GM18867 (cell line): ENCODE results near the gene UBA52.

Experiments used
- ATAC-seq: cut with Tn5 transposase; IDR thresholded peaks from one replicate; pipeline ENCODE4 v1.9.1; 2021; ENCODE audit warnings: mild to moderate bottlenecking, moderate library complexity; ENCODE audit not compliant: unreplicated experiment

The UBA52 gene

DNA sequence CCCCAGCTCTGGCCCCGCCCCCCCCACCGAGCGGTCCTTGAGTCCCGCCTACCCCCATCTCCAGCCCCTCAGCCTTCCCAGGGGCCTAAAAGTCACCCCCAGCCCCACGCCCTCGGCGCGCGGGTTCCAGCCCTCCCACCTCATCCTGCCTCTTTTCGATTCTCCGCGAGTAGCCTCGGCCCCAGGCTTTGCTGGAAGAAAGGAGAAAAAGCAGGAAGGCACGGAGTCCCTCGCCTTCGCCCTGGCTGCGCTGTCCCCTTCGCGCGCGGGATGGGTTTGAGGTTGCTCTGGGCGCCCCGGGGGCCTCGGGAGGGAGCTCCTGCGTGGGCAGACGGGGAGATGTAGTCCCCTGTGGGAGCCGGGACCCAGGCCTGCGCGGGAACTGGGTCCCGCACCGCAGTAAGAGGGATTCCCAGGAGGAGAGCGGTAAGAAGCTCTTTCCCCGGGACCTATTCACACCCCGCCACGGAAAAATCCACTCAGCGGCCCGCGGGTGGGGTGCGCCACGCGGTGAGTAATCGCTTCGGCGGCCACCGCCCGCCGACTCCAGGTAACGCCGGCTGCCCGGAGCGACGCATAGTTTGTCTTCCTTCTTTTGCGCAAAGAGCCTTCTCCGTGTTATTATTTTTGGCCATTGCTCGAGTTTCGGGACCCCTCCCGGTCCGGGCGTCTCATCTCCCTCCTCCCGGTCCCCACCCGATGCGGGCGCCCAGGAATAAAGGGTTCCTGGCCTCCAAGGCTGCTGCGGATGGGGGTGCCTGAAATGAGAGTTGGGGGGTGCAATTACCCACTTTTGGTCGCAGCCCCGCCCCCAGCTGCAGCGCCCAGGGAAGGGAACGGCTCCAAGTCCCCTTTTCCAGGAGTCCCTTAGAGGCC, 35.8 kb downstream of the UBA52 start:
- ATAC-seq = no peak

DNA sequence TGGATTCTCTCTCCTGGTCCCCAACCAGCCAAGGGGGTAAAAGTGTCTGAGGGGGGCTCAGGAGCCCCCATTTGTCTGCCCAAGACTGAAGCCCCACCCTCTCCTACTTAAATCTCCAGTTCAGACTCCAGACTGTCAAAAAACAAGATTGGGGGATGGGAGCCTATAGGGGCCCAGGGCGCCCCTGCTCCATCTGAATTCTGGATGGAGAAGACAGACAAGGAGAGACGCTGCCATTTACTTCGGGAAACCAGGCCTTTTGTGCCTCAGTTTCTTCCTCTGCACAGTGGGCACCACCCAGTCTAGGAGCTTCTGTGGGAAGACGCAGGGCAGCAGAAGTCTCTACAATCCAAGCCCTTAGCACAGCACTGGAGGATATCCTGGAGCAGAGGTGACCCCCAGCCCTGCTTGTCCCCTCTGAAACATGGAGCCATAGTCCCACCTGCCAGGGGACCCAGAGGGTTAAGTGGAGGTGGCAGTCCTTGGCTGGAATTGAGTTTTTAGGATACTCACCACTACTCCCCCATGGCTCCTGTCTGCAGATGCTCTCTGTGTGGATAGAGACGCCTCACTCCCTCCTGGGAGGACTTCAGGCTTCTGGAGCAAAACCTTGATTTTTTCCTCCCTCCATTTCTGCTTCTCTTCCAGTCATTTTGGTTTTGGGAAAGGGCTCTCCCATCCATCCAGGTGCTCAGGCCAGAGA, 36.6 kb downstream of the UBA52 start:
- no peak for ATAC-seq

DNA sequence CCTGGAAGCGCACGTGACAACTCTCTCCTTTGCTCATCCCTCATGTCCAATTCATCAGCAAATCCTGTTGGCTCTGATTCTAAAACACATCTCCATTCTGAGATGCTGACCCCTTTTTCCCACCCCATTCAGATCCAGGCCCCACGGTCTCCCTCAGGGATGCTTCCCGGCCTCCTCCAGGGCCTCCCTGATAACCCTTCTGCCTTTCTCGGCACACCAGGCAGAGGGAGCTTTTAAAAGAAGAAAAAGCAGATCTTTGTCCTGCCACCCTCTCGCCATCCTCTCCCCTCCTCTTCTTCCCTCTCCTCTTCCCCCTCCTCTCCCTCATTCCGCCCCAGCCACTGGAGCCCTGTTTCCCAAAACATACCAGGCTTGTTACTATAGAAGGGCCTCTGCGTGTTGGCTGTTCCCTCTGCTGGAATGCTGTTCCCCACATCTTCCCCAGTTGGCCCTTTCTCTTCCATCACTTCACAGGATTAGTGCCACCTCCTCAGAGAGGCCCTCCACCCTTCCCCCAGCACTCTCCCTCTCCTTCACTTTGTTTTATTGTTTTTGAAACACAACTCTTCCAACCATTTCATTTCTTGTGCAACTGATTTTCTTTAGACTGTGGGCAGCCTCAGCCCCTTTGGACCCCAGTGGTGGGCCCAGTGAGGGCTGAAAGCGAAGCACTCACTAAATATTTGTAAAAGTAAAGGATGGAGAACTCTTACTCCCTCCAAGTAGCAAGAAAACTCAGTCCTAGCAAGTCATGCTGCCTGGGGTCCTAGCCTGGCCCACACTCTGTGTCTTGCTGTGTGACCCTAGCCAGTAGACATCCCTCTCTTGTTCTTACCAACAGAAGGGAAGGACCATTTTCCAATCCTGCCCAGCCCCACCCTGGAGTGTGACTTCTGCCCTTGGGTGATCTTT, 37.4 kb downstream of the UBA52 start:
- ATAC-seq = no peak

DNA sequence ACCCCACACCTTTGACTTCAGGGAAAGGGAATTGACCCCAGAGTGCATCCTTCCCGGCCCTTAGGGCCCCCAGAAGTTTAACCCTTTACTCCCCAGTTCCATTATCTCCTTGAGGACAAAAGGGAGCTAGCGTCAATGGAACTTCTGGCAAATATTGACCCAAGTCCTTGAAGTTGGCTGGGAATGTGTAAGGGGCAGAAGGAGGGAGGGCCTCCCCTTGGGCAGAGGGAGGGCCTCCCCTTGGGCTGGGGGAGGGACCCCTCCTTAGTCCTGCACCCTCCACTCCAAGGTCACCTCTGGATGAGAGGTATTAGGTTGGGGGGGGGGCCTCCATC, 38.0 kb downstream of the UBA52 start:
- no peak for ATAC-seq

DNA sequence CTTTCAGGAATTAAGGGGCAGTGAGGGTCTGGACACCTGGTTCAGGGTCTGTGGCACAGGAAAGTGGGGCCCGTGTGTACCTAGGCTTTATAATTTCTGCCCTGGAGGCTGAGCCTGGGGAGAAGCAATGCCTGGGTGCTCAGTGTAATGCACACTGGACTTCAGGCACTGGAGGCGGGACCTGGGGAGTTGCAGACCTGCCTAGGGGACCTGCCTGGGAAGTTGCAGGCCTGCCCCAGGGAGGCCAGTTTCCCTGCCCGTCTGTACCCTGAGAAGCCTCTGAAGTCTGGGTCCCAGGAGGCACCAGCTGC, 38.5 kb downstream of the UBA52 start:
- ATAC-seq = no peak

DNA sequence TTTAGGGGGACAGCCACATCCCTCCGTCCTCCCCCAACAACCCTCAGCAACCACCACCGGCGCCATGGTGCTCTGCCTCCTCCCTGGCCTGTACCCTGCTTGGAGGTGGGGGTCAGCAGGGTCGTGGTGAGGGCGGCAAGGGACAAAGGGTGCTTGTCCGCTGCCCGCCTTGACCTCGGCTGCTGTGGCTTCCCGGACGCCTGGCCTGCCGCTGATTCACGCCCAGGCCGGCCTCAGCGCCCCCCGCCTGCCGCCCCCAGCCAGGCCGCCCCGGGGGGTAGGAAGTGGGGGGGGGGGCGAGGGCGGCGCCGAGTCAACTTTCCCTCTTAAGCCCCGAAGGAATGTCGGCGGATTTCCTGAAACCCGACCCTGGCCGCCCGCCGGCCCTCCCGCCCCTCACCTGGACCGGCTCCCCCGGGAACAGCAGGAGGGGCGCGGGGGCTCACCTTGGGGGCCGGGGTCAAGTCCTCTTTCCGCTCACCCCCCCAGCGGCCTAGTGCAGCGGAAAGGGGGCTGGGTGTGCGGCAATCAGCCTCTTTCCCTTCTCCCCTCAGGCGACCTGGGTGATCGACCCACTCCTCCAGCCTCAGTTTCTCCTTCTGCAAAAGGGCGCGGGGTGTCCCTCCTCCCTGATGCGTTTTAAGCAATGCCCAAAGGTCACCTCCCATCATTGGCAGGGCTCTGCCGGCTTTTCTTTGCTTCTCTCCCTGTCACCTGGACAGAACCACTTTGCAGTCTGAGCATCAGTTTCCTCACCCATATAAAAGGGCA, 39.1 kb downstream of the UBA52 start:
- ATAC-seq = no peak

DNA sequence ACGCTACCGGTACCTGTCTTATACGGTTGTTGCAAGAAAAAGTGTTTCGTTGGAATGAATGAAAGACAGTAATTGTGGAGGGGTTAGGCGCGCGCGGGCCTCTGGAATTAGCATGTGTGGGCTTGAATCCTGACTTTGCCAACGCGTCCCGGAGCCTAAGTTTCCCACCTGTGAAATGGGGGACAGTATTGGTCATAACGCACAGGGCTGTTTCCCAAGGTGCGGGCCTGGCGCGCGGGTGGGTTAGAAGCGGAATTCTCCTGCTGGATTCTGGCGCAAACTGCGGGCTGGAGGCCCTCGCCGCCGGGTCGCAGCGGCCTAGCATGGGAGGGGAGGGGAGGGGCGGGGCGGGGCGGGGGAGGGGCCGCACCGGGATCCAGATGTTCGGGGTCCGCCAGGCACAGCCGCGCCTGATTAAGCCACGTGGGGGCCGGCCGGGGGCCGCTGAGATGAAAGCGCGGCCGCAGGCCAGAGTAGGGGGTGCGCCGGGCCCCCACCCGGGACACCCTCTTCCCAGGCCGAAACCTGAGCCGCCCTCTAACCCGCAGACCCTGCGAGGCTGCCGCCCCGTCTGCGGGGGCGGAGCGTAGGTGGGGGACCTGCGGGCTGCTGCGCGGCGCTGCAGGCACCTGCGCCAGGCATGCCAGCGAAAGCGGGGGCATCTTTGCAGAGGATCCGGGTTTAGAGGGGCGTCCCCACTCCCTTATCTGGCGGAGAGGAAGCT, 39.8 kb downstream of the UBA52 start:
- ATAC-seq = no peak

DNA sequence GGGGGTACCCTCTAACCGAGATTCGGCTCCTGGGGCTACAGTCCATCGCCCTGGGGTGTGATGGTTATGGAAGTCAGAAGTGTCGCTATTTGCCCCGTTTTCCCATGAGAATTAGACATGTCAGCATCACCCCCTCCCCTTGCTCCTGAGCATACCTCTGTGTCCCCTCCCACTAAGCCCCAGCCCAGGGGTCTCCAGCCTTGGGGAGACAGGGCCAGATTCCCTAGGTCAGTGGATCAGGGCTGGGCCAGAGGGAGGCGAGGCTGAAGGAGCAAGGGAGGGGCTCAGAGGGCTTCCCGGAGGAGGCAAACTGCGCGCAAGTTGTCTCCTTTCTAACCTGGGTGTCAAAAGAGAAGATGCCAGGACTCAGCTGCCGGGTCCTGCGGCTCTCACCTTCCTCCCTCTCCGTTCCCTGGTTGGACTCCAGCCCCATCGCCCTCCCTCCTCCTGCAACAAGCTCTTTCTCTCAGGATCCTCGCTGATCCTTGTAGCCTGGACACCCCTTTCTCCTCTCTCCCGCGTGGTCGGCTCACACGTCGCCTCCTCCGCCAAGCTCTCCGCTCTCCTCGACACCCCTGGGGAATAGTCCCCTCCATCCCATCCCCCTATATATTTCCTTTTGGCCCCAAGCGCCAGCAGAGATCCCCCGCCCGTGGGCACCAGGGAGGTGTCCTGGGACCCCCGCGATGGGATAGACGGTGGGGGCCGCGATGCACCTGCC, 40.6 kb downstream of the UBA52 start:
- ATAC-seq = no peak

DNA sequence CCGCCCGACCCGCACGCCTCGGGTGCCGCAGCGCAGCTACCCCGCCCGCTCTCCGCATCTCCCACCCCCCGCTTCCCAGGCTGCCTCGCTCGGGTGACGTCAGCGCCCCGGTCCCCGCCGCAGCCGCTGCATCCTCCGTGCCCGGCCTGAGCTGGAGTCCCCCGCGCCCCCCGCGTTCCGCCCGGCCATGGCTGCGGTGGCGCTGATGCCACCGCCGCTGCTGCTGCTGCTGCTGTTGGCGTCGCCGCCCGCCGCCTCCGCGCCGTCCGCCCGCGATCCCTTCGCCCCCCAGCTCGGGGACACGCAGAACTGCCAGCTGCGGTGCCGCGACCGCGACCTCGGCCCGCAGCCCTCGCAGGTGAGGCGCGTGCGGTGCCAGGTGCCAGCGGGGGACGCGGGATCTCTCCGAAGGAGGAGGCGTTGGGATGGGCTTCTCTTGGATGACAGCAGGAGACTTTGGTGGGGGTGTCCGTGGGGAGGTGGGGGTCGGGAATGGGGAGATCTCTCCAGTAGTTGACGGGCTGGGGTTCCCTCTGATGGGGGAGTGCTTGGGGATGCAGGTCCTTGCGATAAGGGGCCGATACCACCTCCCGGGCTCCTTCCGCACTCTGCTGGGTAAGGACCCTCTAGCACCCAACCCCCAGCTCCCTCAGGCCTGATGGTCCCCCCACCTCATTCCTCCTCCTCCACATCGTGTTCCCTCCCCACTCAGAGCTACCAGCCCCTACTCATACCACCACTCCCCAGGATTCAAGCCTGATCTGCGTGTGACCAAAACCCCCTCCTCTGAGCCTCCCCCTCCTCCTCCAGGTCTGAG, 41.3 kb downstream of the UBA52 start, which contains the start of gene TMEM59L:
Gene TMEM59L (plus strand): TSS at position 99 of the 817 bp plus-strand sequence. CDS start 89 bp downstream, at position 188.
- no peak for ATAC-seq

DNA sequence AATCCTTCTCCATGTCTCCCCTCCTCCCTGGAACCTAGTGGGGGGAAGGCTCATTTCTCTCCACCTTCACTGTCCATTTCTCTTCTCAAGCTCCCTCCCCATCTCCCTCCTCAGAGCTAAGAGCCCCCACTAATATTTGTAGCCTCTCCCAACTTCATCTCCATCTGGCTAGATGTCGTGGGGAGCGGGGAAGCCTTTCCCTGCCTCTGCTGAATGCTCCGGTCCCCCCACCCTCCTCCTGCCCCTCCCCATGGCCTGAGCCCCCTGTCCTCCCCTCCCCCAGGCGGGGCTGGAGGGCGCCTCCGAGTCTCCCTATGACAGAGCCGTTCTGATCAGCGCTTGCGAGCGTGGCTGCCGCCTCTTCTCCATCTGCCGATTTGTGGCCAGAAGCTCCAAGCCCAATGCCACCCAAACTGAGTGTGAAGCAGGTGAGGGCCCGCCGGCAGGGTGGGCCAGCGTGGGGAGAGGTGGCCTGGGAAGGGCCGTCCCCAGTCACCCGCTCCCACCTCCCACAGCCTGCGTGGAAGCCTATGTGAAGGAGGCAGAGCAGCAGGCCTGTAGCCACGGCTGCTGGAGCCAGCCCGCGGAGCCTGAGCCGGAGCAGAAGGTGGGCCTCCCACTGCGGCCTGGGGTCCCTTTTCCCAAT, 42.1 kb downstream of the UBA52 start:
- ATAC-seq = no peak

DNA sequence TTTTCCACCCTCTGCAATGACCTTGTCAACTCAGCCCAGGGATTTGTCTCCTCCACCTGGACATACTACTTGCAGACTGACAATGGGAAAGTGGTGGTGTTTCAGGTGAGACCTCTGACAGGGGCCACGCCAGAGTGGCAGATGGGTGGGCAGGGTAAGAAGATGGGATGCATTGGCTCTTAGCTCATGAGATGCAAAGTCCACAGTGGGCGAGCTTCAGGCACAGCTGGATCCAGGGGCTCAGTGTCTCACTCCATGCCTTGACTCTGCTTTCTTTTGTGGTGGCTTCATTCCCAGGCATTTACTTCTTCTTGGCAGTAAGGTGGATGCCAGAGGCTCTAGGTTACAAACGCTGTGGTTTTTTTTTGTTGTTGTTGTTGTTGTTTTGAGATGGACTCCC, 44.4 kb downstream of the UBA52 start:
- no peak for ATAC-seq

DNA sequence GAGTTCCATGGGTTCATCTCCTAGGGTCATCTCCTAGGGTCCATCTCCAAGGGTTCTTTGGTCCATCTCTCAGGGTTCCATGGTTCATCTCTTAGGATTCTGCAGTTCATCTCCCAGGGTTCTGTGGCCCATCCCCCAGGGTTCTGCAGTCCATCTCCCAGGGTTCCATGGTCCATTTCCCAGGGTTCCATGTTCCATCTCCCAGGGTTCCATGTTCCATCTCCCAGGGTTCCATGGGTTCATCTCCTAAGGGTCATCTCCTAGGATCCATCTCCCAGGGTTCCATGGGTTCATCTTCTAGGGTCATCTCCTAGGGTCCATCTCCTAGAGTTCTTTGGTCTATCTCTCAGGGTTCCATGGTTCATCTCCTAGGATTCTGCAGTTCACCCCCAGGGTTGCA, 45.9 kb downstream of the UBA52 start:
- ATAC-seq = no peak

DNA sequence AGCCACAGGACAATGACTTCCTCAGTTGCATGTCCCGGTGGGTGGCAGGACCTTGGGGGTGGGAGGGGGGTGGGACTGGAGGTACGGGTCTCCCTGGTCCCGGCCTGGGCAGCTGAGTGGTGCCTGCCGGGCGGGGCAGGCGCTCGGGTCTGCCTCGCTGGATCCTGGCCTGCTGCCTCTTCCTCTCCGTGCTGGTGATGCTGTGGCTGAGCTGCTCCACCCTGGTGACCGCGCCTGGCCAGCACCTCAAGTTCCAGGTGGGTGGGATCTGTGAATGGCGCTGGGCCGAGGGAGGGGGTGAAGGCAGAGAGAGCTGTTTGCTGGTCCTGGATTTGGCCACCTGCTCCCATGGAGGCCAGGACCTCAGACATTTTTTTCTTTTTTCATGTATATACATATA, 46.6 kb downstream of the UBA52 start:
- no peak for ATAC-seq

DNA sequence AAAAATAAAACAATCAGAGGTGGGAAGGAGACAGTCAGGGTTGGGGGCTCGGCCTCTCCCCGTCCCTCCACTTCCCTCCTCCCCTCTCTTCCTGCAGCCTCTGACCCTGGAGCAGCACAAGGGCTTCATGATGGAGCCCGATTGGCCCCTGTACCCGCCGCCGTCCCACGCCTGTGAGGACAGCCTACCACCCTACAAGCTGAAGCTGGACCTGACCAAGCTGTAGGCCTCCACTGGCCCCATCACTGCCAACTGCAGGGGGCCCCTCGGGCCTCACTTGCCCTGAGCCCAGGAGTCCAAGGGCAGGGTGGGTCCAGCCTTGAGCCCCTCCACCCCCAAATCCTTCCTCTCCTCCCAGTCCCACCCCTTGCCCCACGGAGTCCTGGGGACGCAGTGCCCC, 48.7 kb downstream of the UBA52 start:
- no peak for ATAC-seq

DNA sequence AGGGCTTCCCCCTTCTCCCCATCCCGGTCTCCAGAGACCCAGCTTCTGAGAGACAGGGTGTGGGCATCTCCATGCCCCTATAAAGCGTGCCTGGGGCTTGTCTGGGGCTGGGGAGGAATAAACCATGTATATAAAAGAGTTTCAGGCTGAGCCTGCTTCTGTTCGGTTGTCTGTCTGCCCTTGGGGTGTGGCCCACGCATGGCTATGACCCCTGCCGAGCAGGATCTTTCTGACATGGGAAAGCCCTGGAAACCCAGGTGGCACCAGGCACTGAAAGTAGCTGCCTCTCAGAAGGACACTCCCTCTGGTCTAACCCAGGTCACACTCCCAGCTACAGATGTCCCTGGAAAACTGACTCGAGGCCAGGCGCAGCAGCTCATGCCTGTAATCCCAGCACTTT, 49.2 kb downstream of the UBA52 start:
- no peak for ATAC-seq

DNA sequence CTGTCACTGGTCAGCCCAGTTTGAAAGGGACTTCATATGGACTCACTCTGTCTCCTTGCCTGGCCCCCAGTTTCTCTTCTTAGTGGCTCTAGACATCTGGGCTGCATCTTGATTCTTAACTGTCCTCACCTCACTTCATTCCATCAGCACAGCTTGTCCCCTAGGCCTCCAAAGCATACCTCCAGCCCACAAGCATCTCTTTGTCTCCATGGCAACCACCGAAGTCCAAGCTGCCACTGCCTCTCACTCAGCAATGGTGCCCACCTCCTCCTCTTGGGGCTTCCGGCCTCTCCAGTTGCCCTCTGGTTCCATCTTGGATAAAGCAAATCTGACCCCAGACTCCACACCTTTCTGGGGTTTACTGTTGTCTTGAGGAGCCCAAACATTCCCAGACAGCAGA, 55.2 kb downstream of the UBA52 start:
- no peak for ATAC-seq
